HL-60/S4 treated with phorbol 12-myristate 13-acetate at 8.2 ng/mL for 4 days and 3 days (cell line): ENCODE results near the gene PYGM.

Source experiments
- in situ Hi-C: fragments of 300-500 bp; cut with MboI; formaldehyde crosslinking; loops from 2 replicates; pipeline ENCODE4 v1.15.0; 2022; ENCODE audit warnings: low sequenced_read_pairs

Gene PYGM

GRCh38 chr11:64739871-64740270, 19.9 kb downstream of the PYGM start:
- in situ Hi-C loops = no loop called here

GRCh38 chr11:64736654-64737053, 23.1 kb downstream of the PYGM start:
- in situ Hi-C loops = no loop called here

- in situ Hi-C loops = no loop called here
Measured at GRCh38 chr11:64735725-64736259, 24.0 kb downstream of the PYGM start.

- in situ Hi-C loops = no loop called here
Measured at GRCh38 chr11:64734811-64735724, 24.7 kb downstream of the PYGM start.

- in situ Hi-C loops = no loop called here
Measured at GRCh38 chr11:64731601-64732000, 28.2 kb downstream of the PYGM start.

- in situ Hi-C loops = no loop called here
Measured at GRCh38 chr11:64729851-64730382, 29.9 kb downstream of the PYGM start.

GRCh38 chr11:64728757-64729365, 30.9 kb downstream of the PYGM start:
- in situ Hi-C loops = no loop called here

GRCh38 chr11:64726867-64727530, 32.8 kb downstream of the PYGM start:
- in situ Hi-C loops = no loop called here

GRCh38 chr11:64726211-64726641, 33.5 kb downstream of the PYGM start:
- in situ Hi-C loops = no loop called here

GRCh38 chr11:64724863-64725532, 34.8 kb downstream of the PYGM start:
- in situ Hi-C loops = no loop called here

GRCh38 chr11:64723907-64724862, 35.6 kb downstream of the PYGM start:
- in situ Hi-C loops = no loop called here

GRCh38 chr11:64723117-64723906, 36.5 kb downstream of the PYGM start, which contains the start of gene NRXN2:
Gene NRXN2, minus strand, starts transcription at chr11:64723197. Its CDS starts 9,498 bp downstream, at chr11:64713699.
- in situ Hi-C loops = no loop called here

GRCh38 chr11:64722141-64723065, 37.4 kb downstream of the PYGM start:
- in situ Hi-C loops = no loop called here

- in situ Hi-C loops = no loop called here
Measured at GRCh38 chr11:64721359-64721699, 38.4 kb downstream of the PYGM start.

- in situ Hi-C loops = no loop called here
Measured at GRCh38 chr11:64720640-64721358, 39.0 kb downstream of the PYGM start.

GRCh38 chr11:64720167-64720566, 39.6 kb downstream of the PYGM start:
- in situ Hi-C loops = no loop called here

- in situ Hi-C loops = no loop called here
Measured at GRCh38 chr11:64719406-64719805, 40.4 kb downstream of the PYGM start.
